Measurements from ENCODE around the gene GINS2.

Gene GINS2

GRCh38 chr16:85664580-85665372, 24.0 kb downstream of the GINS2 start:
- DNase-seq, result no peak

- DNase-seq, result no peak
Observed at GRCh38 chr16:85663891-85664321, 24.8 kb downstream of the GINS2 start.

- no peak for DNase-seq
Observed at GRCh38 chr16:85662976-85663830, 25.6 kb downstream of the GINS2 start.

- no peak for DNase-seq
Observed at GRCh38 chr16:85662482-85662812, 26.3 kb downstream of the GINS2 start.

GRCh38 chr16:85661740-85662481, 26.8 kb downstream of the GINS2 start:
- DNase-seq, result no peak

- no peak for DNase-seq
Observed at GRCh38 chr16:85660843-85661739, 27.7 kb downstream of the GINS2 start.

GRCh38 chr16:85659805-85660511, 28.8 kb downstream of the GINS2 start:
- DNase-seq, result no peak

- no peak for DNase-seq
Observed at GRCh38 chr16:85659336-85659735, 29.4 kb downstream of the GINS2 start.

GRCh38 chr16:85658504-85659326, 30.0 kb downstream of the GINS2 start:
- no peak for DNase-seq

- no peak for DNase-seq
Observed at GRCh38 chr16:85657996-85658395, 30.8 kb downstream of the GINS2 start.

GRCh38 chr16:85657267-85657650, 31.5 kb downstream of the GINS2 start:
- no peak for DNase-seq

GRCh38 chr16:85656351-85657266, 32.1 kb downstream of the GINS2 start:
- no peak for DNase-seq

GRCh38 chr16:85655216-85656129, 33.3 kb downstream of the GINS2 start:
- no peak for DNase-seq

- no peak for DNase-seq
Observed at GRCh38 chr16:85654251-85655095, 34.3 kb downstream of the GINS2 start.

- DNase-seq, result no peak
Observed at GRCh38 chr16:85653290-85653891, 35.4 kb downstream of the GINS2 start.

GRCh38 chr16:85652431-85653221, 36.1 kb downstream of the GINS2 start:
- no peak for DNase-seq
